ENCODE data around the gene MYL11.
A peak's percentile ranks its signal among the peaks of the same experiment; 100 is the strongest.

The MYL11 gene

GRCh38 chr16:30407102-30407803, 32.7 kb downstream of the MYL11 start, which contains the start of gene ZNF771:
TSS of gene ZNF771 (plus strand) at chr16:30407606. CDS start at chr16:30408054, 448 bp downstream.
- peak within 1 kb of the TSS; percentile 84 for H4K91ac ChIP-seq (ENCODE audit: low read length)
- peak within 1 kb of the TSS; percentile 77 for H3K27ac ChIP-seq (ENCODE audit: low read length, poor library complexity, severe bottlenecking)
- peaks cover 9 to 19% of the 10 kb centered on the region in 2 experiments for H3K36me3 ChIP-seq (ENCODE audit: control insufficient read depth in 1 of 2, insufficient read depth in 2 of 2, low read depth in 1 of 2, low read length in 2 of 2)
- peak within 1 kb of the TSS; percentile 74 for H2BK15ac ChIP-seq (ENCODE audit: low read depth, poor library complexity, severe bottlenecking)
- peak within 1 kb of the TSS; percentile 62 for H2BK5ac ChIP-seq (ENCODE audit: low read depth, low read length, poor library complexity, severe bottlenecking)
- peak within 1 kb of the TSS in 1 of 2 experiments; percentile 89 for H2BK12ac ChIP-seq (ENCODE audit: low read length in 2 of 2)
- WGBS, result under 1% methylated on average over 61 of the region's 65 CpGs
- peak within 1 kb of the TSS; percentile 71 to 78 for H3K4ac ChIP-seq (ENCODE audit: low read depth in 1 of 2, low read length in 2 of 2)
- peaks cover 14% of the 10 kb centered on the region for H3K4me1 ChIP-seq (ENCODE audit: control insufficient read depth, insufficient read depth, low read depth, low read length)
- peak within 1 kb of the TSS; percentile 13 for H2BK120ac ChIP-seq (ENCODE audit: low read depth, low read length)
- peak within 1 kb of the TSS; percentile 72 for H3K4me2 ChIP-seq (ENCODE audit: low read length, poor library complexity, severe bottlenecking)
- H4K8ac ChIP-seq (ENCODE audit: low read length), result peak within 1 kb of the TSS; percentile 30
- H3K9ac ChIP-seq (ENCODE audit: low read length), result peak within 1 kb of the TSS; percentile 94
- peak within 1 kb of the TSS; percentile 82 to 90 for H3K4me3 ChIP-seq (ENCODE audit: insufficient read depth in 1 of 2, low read depth in 1 of 2, low read length in 2 of 2)
- H2AFZ ChIP-seq (ENCODE audit: low read depth, low read length), result peak within 1 kb of the TSS; percentile 91
- no peaks in the 10 kb centered on the region for H3K27me3 ChIP-seq (ENCODE audit: control insufficient read depth in 1 of 2, insufficient read depth in 1 of 2, low read length in 2 of 2)
- no peaks in the 10 kb centered on the region for H3K9me3 ChIP-seq (ENCODE audit: control insufficient read depth, low read length)
- H3K14ac ChIP-seq (ENCODE audit: low read length in 2 of 2), result peak within 1 kb of the TSS in 1 of 2 experiments; percentile 74
- H2AK5ac ChIP-seq (ENCODE audit: low read length, severe bottlenecking), result no peak within 1 kb of the TSS
- DNase-seq, result peak; percentile 93
- H3K18ac ChIP-seq (ENCODE audit: low read depth in 1 of 2, low read length in 2 of 2), result peak within 1 kb of the TSS; percentile 81 to 86
- peak within 1 kb of the TSS in 1 of 2 experiments; percentile 79 for H3K23ac ChIP-seq (ENCODE audit: low read length in 2 of 2)
- peaks cover 12% of the 10 kb centered on the region for H3K79me1 ChIP-seq (replicated peaks; ENCODE audit: low read length, poor library complexity, severe bottlenecking)

- Histone ChIP-seq H3K18ac (ENCODE audit: low read depth in 1 of 2, low read length in 2 of 2) (peak overlapping the region; percentile 81 to 86), H2AFZ (ENCODE audit: low read depth, low read length) (peak overlapping the region; percentile 91), H3K14ac (ENCODE audit: low read length in 2 of 2) (peak overlapping the region in 1 of 2 experiments; percentile 74), H3K9me3 (ENCODE audit: control insufficient read depth, low read length) (no peaks in the 10 kb centered on the region), H2BK120ac (ENCODE audit: low read depth, low read length) (peak overlapping the region; percentile 13), H3K27ac (ENCODE audit: low read length, poor library complexity, severe bottlenecking) (peak overlapping the region; percentile 77), H3K36me3 (ENCODE audit: control insufficient read depth in 1 of 2, insufficient read depth in 2 of 2, low read depth in 1 of 2, low read length in 2 of 2) (peaks cover 9 to 24% of the 10 kb centered on the region in 2 experiments), H2BK5ac (ENCODE audit: low read depth, low read length, poor library complexity, severe bottlenecking) (peak overlapping the region; percentile 62), H4K91ac (ENCODE audit: low read length) (peak overlapping the region; percentile 84), H3K27me3 (ENCODE audit: control insufficient read depth in 1 of 2, insufficient read depth in 1 of 2, low read length in 2 of 2) (no peaks in the 10 kb centered on the region), H3K79me1 (replicated peaks; ENCODE audit: low read length, poor library complexity, severe bottlenecking) (peaks cover 12% of the 10 kb centered on the region), H4K8ac (ENCODE audit: low read length) (peak overlapping the region; percentile 14), H3K9ac (ENCODE audit: low read length) (peak overlapping the region; percentile 94), H3K4me2 (ENCODE audit: low read length, poor library complexity, severe bottlenecking) (peak overlapping the region; percentile 72), H3K4me1 (ENCODE audit: control insufficient read depth, insufficient read depth, low read depth, low read length) (peaks cover 18% of the 10 kb centered on the region), H2BK12ac (ENCODE audit: low read length in 2 of 2) (no peak overlapping the region), H3K23ac (ENCODE audit: low read length in 2 of 2) (peak overlapping the region in 1 of 2 experiments; percentile 79), H3K4me3 (ENCODE audit: insufficient read depth in 1 of 2, low read depth in 1 of 2, low read length in 2 of 2) (peak overlapping the region; percentile 82 to 90), H2BK15ac (ENCODE audit: low read depth, poor library complexity, severe bottlenecking) (peak overlapping the region; percentile 74), H3K4ac (ENCODE audit: low read depth in 1 of 2, low read length in 2 of 2) (peak overlapping the region; percentile 71 to 78), H2AK5ac (ENCODE audit: low read length, severe bottlenecking) (no peak overlapping the region)
- DNase-seq, result peak; percentile 40
- 41% methylated on average over 6 of the region's 19 CpGs for WGBS
Observed at GRCh38 chr16:30407804-30408534, 33.4 kb downstream of the MYL11 start.

GRCh38 chr16:30409125-30410060, 34.8 kb downstream of the MYL11 start:
- Histone ChIP-seq H3K36me3 (ENCODE audit: control insufficient read depth in 1 of 2, insufficient read depth in 2 of 2, low read depth in 1 of 2, low read length in 2 of 2) (peaks cover 15 to 35% of the 10 kb centered on the region in 2 experiments), H3K23ac (ENCODE audit: low read length in 2 of 2) (no peak overlapping the region), H4K91ac (ENCODE audit: low read length) (no peak overlapping the region), H4K8ac (ENCODE audit: low read length) (peak overlapping the region; percentile 46), H2BK12ac (ENCODE audit: low read length in 2 of 2) (no peak overlapping the region), H2AK5ac (ENCODE audit: low read length, severe bottlenecking) (no peak overlapping the region), H3K79me1 (replicated peaks; ENCODE audit: low read length, poor library complexity, severe bottlenecking) (peaks cover 17% of the 10 kb centered on the region), H3K4me2 (ENCODE audit: low read length, poor library complexity, severe bottlenecking) (peak overlapping the region; percentile 20), H3K9me3 (ENCODE audit: control insufficient read depth, low read length) (no peaks in the 10 kb centered on the region), H2BK15ac (ENCODE audit: low read depth, poor library complexity, severe bottlenecking) (no peak overlapping the region), H3K27ac (ENCODE audit: low read length, poor library complexity, severe bottlenecking) (peak overlapping the region; percentile 7), H2BK5ac (ENCODE audit: low read depth, low read length, poor library complexity, severe bottlenecking) (no peak overlapping the region), H3K27me3 (ENCODE audit: control insufficient read depth in 1 of 2, insufficient read depth in 1 of 2, low read length in 2 of 2) (no peaks in the 10 kb centered on the region), H2AFZ (ENCODE audit: low read depth, low read length) (no peak overlapping the region), H3K4ac (ENCODE audit: low read depth in 1 of 2, low read length in 2 of 2) (no peak overlapping the region), H3K4me1 (ENCODE audit: control insufficient read depth, insufficient read depth, low read depth, low read length) (peaks cover 22% of the 10 kb centered on the region), H2BK120ac (ENCODE audit: low read depth, low read length) (no peak overlapping the region), H3K9ac (ENCODE audit: low read length) (peak overlapping the region; percentile 71), H3K14ac (ENCODE audit: low read length in 2 of 2) (no peak overlapping the region), H3K18ac (ENCODE audit: low read depth in 1 of 2, low read length in 2 of 2) (no peak overlapping the region), H3K4me3 (ENCODE audit: insufficient read depth in 1 of 2, low read depth in 1 of 2, low read length in 2 of 2) (peak overlapping the region in 1 of 2 experiments; percentile 56)
- WGBS, result 51% methylated on average over 15 of the region's 15 CpGs
- peak; percentile 89 for DNase-seq
